ENCODE results near the gene OR2M2. TPM values are rescaled to one million over a fixed set of nuclear protein-coding genes. Genes with fewer than 3 reads are reported as not detected.

The OR2M2 gene
- total RNA-seq, 1 experiment from 2014 or later = not detected

- in situ Hi-C loops (cut with HindIII; ENCODE audit: low pct_unique_long_range_greater_than_20kb, low sequenced_read_pairs) = no loop called here
Observed at GRCh38 chr1:248229360-248229908, 54.8 kb downstream of the OR2M2 start.

More at GRCh38 chr1:248229360-248229908, 54.8 kb downstream of the OR2M2 start:
- DNase-seq (ENCODE audit: low read depth, low spot score) = no peak

Other genes with a start within 250 kb of the OR2M2 start
- not detected in 2 replicates for gene OR2AJ1, start 249.9 kb upstream of the OR2M2 start, total RNA-seq (2014; rRNA removed; shearing (Covaris generic))
- gene OR2L8, start 226.0 kb upstream of the OR2M2 start, total RNA-seq (2014; rRNA removed; shearing (Covaris generic)) = not detected in 2 replicates
- gene OR2AK2, start 209.6 kb upstream of the OR2M2 start, total RNA-seq (2014; rRNA removed; shearing (Covaris generic)) = not detected in 2 replicates
- not detected in 2 replicates for gene OR2L5, start 161.2 kb upstream of the OR2M2 start, total RNA-seq (2014; rRNA removed; shearing (Covaris generic))
- not detected in 2 replicates for gene OR2L2, start 144.8 kb upstream of the OR2M2 start, total RNA-seq (2014; rRNA removed; shearing (Covaris generic))
- not detected in 2 replicates for gene OR2L3, start 128.0 kb upstream of the OR2M2 start, total RNA-seq (2014; rRNA removed; shearing (Covaris generic))
- not detected in 2 replicates for gene OR2L13, start 79.6 kb upstream of the OR2M2 start, total RNA-seq (2014; rRNA removed; shearing (Covaris generic))
- not detected in 2 replicates for gene OR2M5, start 29.7 kb upstream of the OR2M2 start, total RNA-seq (2014; rRNA removed; shearing (Covaris generic))
- not detected in 2 replicates for gene OR2M3, start 22.4 kb downstream of the OR2M2 start, total RNA-seq (2014; rRNA removed; shearing (Covaris generic))
- gene OR2M4, start 56.6 kb downstream of the OR2M2 start, total RNA-seq (2014; rRNA removed; shearing (Covaris generic)) = not detected in 2 replicates
- not detected in 2 replicates for gene OR2T33, start 103.2 kb downstream of the OR2M2 start, total RNA-seq (2014; rRNA removed; shearing (Covaris generic))
- gene OR2T12, start 128.6 kb downstream of the OR2M2 start, total RNA-seq (2014; rRNA removed; shearing (Covaris generic)) = not detected in 2 replicates
- gene OR2M7, start 149.7 kb downstream of the OR2M2 start, total RNA-seq (2014; rRNA removed; shearing (Covaris generic)) = not detected in 2 replicates
- gene OR14C36, start 174.0 kb downstream of the OR2M2 start, total RNA-seq (2014; rRNA removed; shearing (Covaris generic)) = not detected in 2 replicates
- gene OR2T4, start 186.8 kb downstream of the OR2M2 start, total RNA-seq (2014; rRNA removed; shearing (Covaris generic)) = not detected in 2 replicates
- not detected in 2 replicates for gene OR2T6, start 200.9 kb downstream of the OR2M2 start, total RNA-seq (2014; rRNA removed; shearing (Covaris generic))
- gene OR2T1, start 228.2 kb downstream of the OR2M2 start, total RNA-seq (2014; rRNA removed; shearing (Covaris generic)) = not detected in 2 replicates